Measurements from ENCODE around the gene FN3K. TPM values are rescaled to one million over a fixed set of nuclear protein-coding genes. Genes with fewer than 3 reads are reported as not detected.

FN3K gene
- total RNA-seq, 4 donors from 2014 or later = 3.4 to 22.7 (median 6.5) TPM

GRCh38 chr17:82756166-82756565, 20.8 kb downstream of the FN3K start:
- Histone ChIP-seq H3K4me1 (peaks cover 12 to 27% (median 20%) of the 10 kb centered on the region in 4 donors), H3K27ac (replicated peaks in 1 of 4) (no peak overlapping the region), H3K4me3 (no peak overlapping the region), H3K9me3 (no peaks in the 10 kb centered on the region), H3K36me3 (peaks cover 0 to 29% (median 8%) of the 10 kb centered on the region in 4 donors), H3K27me3 (peaks cover 0 to 4% (median 0%) of the 10 kb centered on the region in 4 donors)
- DNase-seq (ENCODE audit: extremely low spot score) = no peak
- TF ChIP-seq POLR2AphosphoS5 (IDR thresholded peaks at IDR 0.05) (no peak), POLR2A (IDR thresholded peaks at IDR 0.05; ENCODE audit: low read depth) (no peak), EP300 (IDR thresholded peaks at IDR 0.05) (no peak), CTCF (IDR thresholded peaks at IDR 0.05) (no peak)
- intact Hi-C loops (cut with DNase I) = no loop called here
- WGBS = 85% methylated on average over 7 of the region's 7 CpGs

GRCh38 chr17:82765371-82765770, 30.0 kb downstream of the FN3K start:
- Histone ChIP-seq H3K9me3 (no peaks in the 10 kb centered on the region), H3K36me3 (peaks cover 17 to 67% (median 61%) of the 10 kb centered on the region in 4 donors)
- intact Hi-C loops (cut with DNase I) = no loop called here

DNA sequence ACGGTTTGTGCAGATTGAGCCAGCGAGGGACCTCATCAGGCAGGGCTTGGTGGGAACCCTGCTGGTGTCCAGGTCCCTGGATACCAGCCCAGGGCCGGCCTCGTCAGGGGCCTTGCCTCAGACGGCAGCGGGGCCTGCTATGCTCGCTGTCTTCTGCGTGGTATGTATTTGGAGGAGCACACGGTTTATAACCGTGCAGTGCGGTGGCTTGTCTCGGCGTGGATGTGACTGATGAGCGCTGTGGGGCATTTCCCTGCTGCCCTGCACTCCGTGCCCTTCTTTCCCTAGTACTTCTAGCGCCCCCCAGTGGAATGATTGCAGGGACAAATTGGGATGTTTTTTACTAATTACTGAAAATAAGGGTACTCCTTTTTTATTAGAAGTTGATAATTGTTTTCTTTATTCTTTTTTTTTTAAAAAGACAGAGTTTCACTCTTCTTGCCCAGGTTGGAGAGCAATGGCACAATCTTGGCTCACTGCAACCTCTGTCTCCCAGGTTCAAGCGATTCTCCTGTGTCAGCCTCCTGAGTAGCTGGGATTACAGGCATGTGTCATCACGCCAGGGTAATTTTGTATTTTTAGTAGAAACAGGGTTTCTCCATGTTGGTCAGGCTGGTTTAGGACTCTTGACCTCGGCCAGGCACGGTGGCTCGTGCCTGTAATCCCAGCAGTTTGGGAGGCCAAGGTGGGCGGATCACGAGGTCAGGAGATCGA, 31.8 kb downstream of the FN3K start:
- Histone ChIP-seq H3K27ac (replicated peaks in 1 of 4) (no peak overlapping the region), H3K4me1 (peaks cover 0 to 4% (median 0%) of the 10 kb centered on the region in 4 donors), H3K36me3 (peaks cover 17 to 74% (median 66%) of the 10 kb centered on the region in 4 donors), H3K27me3 (no peaks in the 10 kb centered on the region), H3K4me3 (no peak overlapping the region), H3K9me3 (no peaks in the 10 kb centered on the region)
- 81% methylated on average over 18 of the region's 24 CpGs for WGBS
- DNase-seq (ENCODE audit: extremely low spot score) = no peak
- no peak for TF ChIP-seq POLR2A (IDR thresholded peaks at IDR 0.05; ENCODE audit: low read depth)
- TF ChIP-seq EP300 (IDR thresholded peaks at IDR 0.05) = no peak
- peak; percentile 34 to 55 (median 42) for TF ChIP-seq CTCF (IDR thresholded peaks at IDR 0.05)
- no peak for TF ChIP-seq POLR2AphosphoS5 (IDR thresholded peaks at IDR 0.05)
- intact Hi-C loops (cut with DNase I) = no loop called here

More at GRCh38 chr17:82765371-82765770, 30.0 kb downstream of the FN3K start:
- no peaks in the 10 kb centered on the region for H3K27me3 ChIP-seq
- H3K4me1 ChIP-seq = no peaks in the 10 kb centered on the region
- H3K4me3 ChIP-seq = no peak overlapping the region
- no peak for DNase-seq (ENCODE audit: extremely low spot score)
- WGBS = 90% methylated on average over 13 of the region's 13 CpGs
- TF ChIP-seq POLR2A (IDR thresholded peaks at IDR 0.05; ENCODE audit: low read depth) (no peak), EP300 (IDR thresholded peaks at IDR 0.05) (no peak), POLR2AphosphoS5 (IDR thresholded peaks at IDR 0.05) (no peak), CTCF (IDR thresholded peaks at IDR 0.05) (no peak)
- no peak overlapping the region for H3K27ac ChIP-seq (replicated peaks in 1 of 4)

GRCh38 chr17:82769041-82769440, 33.6 kb downstream of the FN3K start:
- H3K9me3 ChIP-seq = no peaks in the 10 kb centered on the region
- H3K27me3 ChIP-seq = no peaks in the 10 kb centered on the region
- H3K36me3 ChIP-seq = peaks cover 16 to 77% (median 67%) of the 10 kb centered on the region in 4 donors
- no peak overlapping the region for H3K4me3 ChIP-seq
- DNase-seq (ENCODE audit: extremely low spot score) = no peak
- H3K27ac ChIP-seq (replicated peaks in 1 of 4) = no peak overlapping the region
- TF ChIP-seq EP300 (IDR thresholded peaks at IDR 0.05) = no peak
- TF ChIP-seq POLR2A (IDR thresholded peaks at IDR 0.05; ENCODE audit: low read depth) = no peak
- no peak for TF ChIP-seq CTCF (IDR thresholded peaks at IDR 0.05)
- no peak for TF ChIP-seq POLR2AphosphoS5 (IDR thresholded peaks at IDR 0.05)
- 95% methylated on average over 6 of the region's 7 CpGs for WGBS
- intact Hi-C loops (cut with DNase I) = no loop called here
- peaks cover 0 to 5% (median 0%) of the 10 kb centered on the region in 4 donors for H3K4me1 ChIP-seq

All from esophagus muscularis mucosa (tissue), 4 donors.